BE2C (cell line): ENCODE results near the gene WDPCP.
"Not testable (repeated sequence)": the region's sequence is repeated elsewhere in the genome, so short reads cannot be mapped to it uniquely, and the experiment has no call there.

Experiments used
- DNase-seq: peaks from one replicate; pipeline ENCODE4 v3.0.0-alpha.2; 2020
- H3K27me3 ChIP-seq: fragments of 250-450 bp; sonication (Bioruptor Pico); 2 replicates; pipeline ENCODE4 v1.5.1; 2020; ENCODE audit warnings: mild to moderate bottlenecking
- H3K36me3 ChIP-seq: fragments of 250-450 bp; sonication (Bioruptor Pico); 2 replicates; pipeline ENCODE4 v1.5.1; 2020; ENCODE audit warnings: mild to moderate bottlenecking
- H3K4me1 ChIP-seq: fragments of 250-450 bp; sonication (Bioruptor Pico); 2 replicates; pipeline ENCODE4 v1.5.1; 2020
- H3K4me3 ChIP-seq: 2 replicates; pipeline ENCODE4 v1.5.1; 2011; ENCODE audit warnings: low read depth, low read length
- H3K9me3 ChIP-seq: fragments of 250-450 bp; sonication (Bioruptor Pico); 2 replicates; pipeline ENCODE4 v1.5.1; 2020
- CTCF ChIP-seq: IDR thresholded peaks from 2 replicates; pipeline ENCODE4 v1.5.1; 2012; ENCODE audit warnings: mild to moderate bottlenecking, low read depth, low read length

The WDPCP gene

GRCh38 chr2:63572001-63572400, 16.3 kb downstream of the WDPCP start:
- Histone ChIP-seq H3K4me1 (no peaks in the 10 kb centered on the region), H3K9me3 (no peaks in the 10 kb centered on the region), H3K36me3 (no peaks in the 10 kb centered on the region), H3K4me3 (no peak overlapping the region), H3K27me3 (no peaks in the 10 kb centered on the region)
- no peak for TF ChIP-seq CTCF
- no peak for DNase-seq

GRCh38 chr2:63571291-63571690, 17.0 kb downstream of the WDPCP start:
- no peaks in the 10 kb centered on the region for H3K9me3 ChIP-seq
- no peak for DNase-seq
- H3K4me3 ChIP-seq: no peak overlapping the region
- TF ChIP-seq CTCF: no peak
- no peaks in the 10 kb centered on the region for H3K27me3 ChIP-seq
- H3K36me3 ChIP-seq: no peaks in the 10 kb centered on the region
- H3K4me1 ChIP-seq: no peaks in the 10 kb centered on the region

GRCh38 chr2:63569740-63570139, 18.5 kb downstream of the WDPCP start:
- no peak for TF ChIP-seq CTCF
- no peaks in the 10 kb centered on the region for H3K27me3 ChIP-seq
- H3K4me1 ChIP-seq: no peaks in the 10 kb centered on the region
- no peak for DNase-seq
- no peaks in the 10 kb centered on the region for H3K9me3 ChIP-seq
- H3K4me3 ChIP-seq: no peak overlapping the region
- H3K36me3 ChIP-seq: no peaks in the 10 kb centered on the region

- H3K9me3 ChIP-seq: no peaks in the 10 kb centered on the region
- H3K4me1 ChIP-seq: no peaks in the 10 kb centered on the region
- H3K36me3 ChIP-seq: no peaks in the 10 kb centered on the region
- no peaks in the 10 kb centered on the region for H3K27me3 ChIP-seq
- DNase-seq: no peak
- H3K4me3 ChIP-seq: no peak overlapping the region
- no peak for TF ChIP-seq CTCF
These were observed 25.5 kb downstream of the WDPCP start for GRCh38 chr2:63562751-63563150.

- not testable (repeated sequence) for H3K4me3 ChIP-seq, H3K27me3 ChIP-seq, DNase-seq, H3K36me3 ChIP-seq, H3K4me1 ChIP-seq, H3K9me3 ChIP-seq
These were observed 29.4 kb downstream of the WDPCP start for GRCh38 chr2:63558922-63559321.

- H3K9me3 ChIP-seq, H3K27me3 ChIP-seq, H3K4me1 ChIP-seq, H3K36me3 ChIP-seq, DNase-seq, H3K4me3 ChIP-seq: not testable (repeated sequence)
These were observed 30.5 kb downstream of the WDPCP start for GRCh38 chr2:63557819-63558218.

- Histone ChIP-seq H3K9me3 (no peaks in the 10 kb centered on the region), H3K4me3 (no peak overlapping the region), H3K4me1 (no peaks in the 10 kb centered on the region), H3K27me3 (no peaks in the 10 kb centered on the region), H3K36me3 (no peaks in the 10 kb centered on the region)
- TF ChIP-seq CTCF: no peak
- DNase-seq: no peak
These were observed 32.3 kb downstream of the WDPCP start for GRCh38 chr2:63555931-63556330.
